GM23248 (cell line): ENCODE measurements around the gene SHCBP1. TPM values are rescaled to one million over a fixed set of nuclear protein-coding genes. Genes with fewer than 3 reads are reported as not detected.

Experiments used
- DNase-seq: peaks from one replicate; pipeline ENCODE4 v3.0.0-alpha.2; 2015
- H2AFZ ChIP-seq: fragments of 200-600 bp; sonication (generic); 2 replicates; pipeline ENCODE4 v1.6.1; 2016; ENCODE audit warnings: antibody characterized with exemption
- H3F3A ChIP-seq: fragments of 200-600 bp; sonication (generic); 2 replicates; pipeline ENCODE4 v1.6.1; 2016; ENCODE audit warnings: mild to moderate bottlenecking, antibody characterized with exemption, mixed run types; ENCODE audit not compliant: insufficient read depth
- H3K27ac ChIP-seq: fragments of 200-600 bp; sonication (generic); 2 replicates; pipeline ENCODE4 v1.5.1; 2016; ENCODE audit warnings: mild to moderate bottlenecking
- H3K27me3 ChIP-seq: fragments of 200-600 bp; sonication (generic); replicated peaks from 2 replicates; pipeline ENCODE4 v1.6.1; 2016; ENCODE audit warnings: mild to moderate bottlenecking; ENCODE audit not compliant: insufficient read depth
- H3K36me3 ChIP-seq: fragments of 200-600 bp; sonication (generic); 2 replicates; pipeline ENCODE4 v1.6.1; 2016; ENCODE audit warnings: low read depth, mild to moderate bottlenecking
- H3K4me1 ChIP-seq: fragments of 200-600 bp; sonication (generic); 2 replicates; pipeline ENCODE4 v1.6.1; 2016; ENCODE audit warnings: mild to moderate bottlenecking; ENCODE audit not compliant: insufficient read depth
- H3K4me2 ChIP-seq: fragments of 200-600 bp; sonication (generic); one replicate; pipeline ENCODE4 v1.6.1; 2016; ENCODE audit warnings: mild to moderate bottlenecking; ENCODE audit not compliant: unreplicated experiment
- H3K4me3 ChIP-seq: fragments of 200-600 bp; sonication (generic); 2 replicates; pipeline ENCODE4 v1.5.1; 2016; ENCODE audit warnings: mild to moderate bottlenecking
- H3K79me2 ChIP-seq: fragments of 200-600 bp; sonication (generic); 2 replicates; pipeline ENCODE4 v1.6.1; 2016; ENCODE audit warnings: mild to moderate bottlenecking; ENCODE audit not compliant: insufficient read depth
- H3K9ac ChIP-seq: fragments of 200-600 bp; sonication (generic); 2 replicates; pipeline ENCODE4 v1.6.1; 2016; ENCODE audit warnings: mild to moderate bottlenecking
- H3K9me2 ChIP-seq: fragments of 200-600 bp; sonication (generic); 2 replicates; pipeline ENCODE4 v1.6.1; 2016; ENCODE audit warnings: mixed run types, mild to moderate bottlenecking, moderate library complexity; ENCODE audit not compliant: insufficient read depth
- H3K9me3 ChIP-seq: fragments of 200-600 bp; sonication (generic); one replicate; pipeline ENCODE4 v1.6.1; 2017; ENCODE audit warnings: low read depth
- H4K20me1 ChIP-seq: fragments of 200-600 bp; sonication (generic); 2 replicates; pipeline ENCODE4 v1.6.0; 2016; ENCODE audit not compliant: insufficient read depth
- EZH2 ChIP-seq: fragments of 200-600 bp; sonication (generic); IDR thresholded peaks from 2 replicates; pipeline ENCODE4 v1.6.1; 2018; ENCODE audit warnings: antibody characterized with exemption, mild to moderate bottlenecking; ENCODE audit not compliant: insufficient read depth, poor library complexity, severe bottlenecking
- EZH2phosphoT487 ChIP-seq: fragments of 200-600 bp; sonication (generic); IDR thresholded peaks from 2 replicates; pipeline ENCODE4 v1.6.1; 2018; ENCODE audit warnings: antibody characterized with exemption, moderate library complexity, mild to moderate bottlenecking, low read depth; ENCODE audit not compliant: insufficient read depth
- WGBS, 2 experiments: methylation state at CpG; one replicate each; pipeline ENCODE4 v1.1.6; 2015 to 2017; ENCODE audit warnings: low lambda C conversion rate in 2 of 2, low coverage in 1 of 2; ENCODE audit errors: missing lambda C conversion rate in 2 of 2; 5-methylcytosine and 5-hydroxymethylcytosine counted together
- in situ Hi-C: fragments of 300-500 bp; cut with MboI; formaldehyde crosslinking; loops from 2 replicates; pipeline ENCODE4 v1.15.0; 2020
- polyA plus RNA-seq: library from polyadenylated mRNA; unstranded; fragments of >200 nt; fragmentation: Nextera tagmentation; extraction: Ambion mirVana; gene quantifications from 2 replicates; pipeline ENCODE4 v1.2.1, GENCODE V29; 2016
- total RNA-seq: library from RNA; depleted of rRNA; stranded (reverse); fragments of >200 nt; shearing (Covaris generic); gene quantifications from 2 replicates; pipeline ENCODE4 v1.2.3, GENCODE V29; 2014

SHCBP1 gene
- total and polyA plus RNA-seq, 2 experiments from 2014 or later, result 17.1 to 19.1 TPM

- 78 to 79% methylated on average over 5 of the region's 5 CpGs for WGBS, 2 experiments
- peak; percentile 46 for DNase-seq
- no peaks in the 10 kb centered on the region for H3K4me1 ChIP-seq
- H3K4me3 ChIP-seq, result no peak overlapping the region
- H3K27ac ChIP-seq, result no peak overlapping the region
- no peaks in the 10 kb centered on the region for H3K36me3 ChIP-seq
- no peaks in the 10 kb centered on the region for H3K79me2 ChIP-seq
- no peak overlapping the region for H3K9ac ChIP-seq
- no peak overlapping the region for H3K4me2 ChIP-seq
- no peaks in the 10 kb centered on the region for H4K20me1 ChIP-seq
- no peak overlapping the region for H2AFZ ChIP-seq
- H3K9me2 ChIP-seq, result no peaks in the 10 kb centered on the region
- TF ChIP-seq EZH2, result no peak
- TF ChIP-seq EZH2phosphoT487, result no peak
- no peaks in the 10 kb centered on the region for H3K9me3 ChIP-seq
- H3F3A ChIP-seq, result no peaks in the 10 kb centered on the region
- in situ Hi-C loops, result no loop called here
- no peaks in the 10 kb centered on the region for H3K27me3 ChIP-seq
These were observed 29.1 kb upstream of the SHCBP1 start for GRCh38 chr16:46650254-46650623.

GRCh38 chr16:46649588-46650253 is 28.5 kb upstream of the SHCBP1 start:
- no peak overlapping the region for H3K4me2 ChIP-seq
- H3K9me2 ChIP-seq, result no peaks in the 10 kb centered on the region
- H3K9me3 ChIP-seq, result no peaks in the 10 kb centered on the region
- no peaks in the 10 kb centered on the region for H3K36me3 ChIP-seq
- no peak for DNase-seq
- no peaks in the 10 kb centered on the region for H3K79me2 ChIP-seq
- H3K4me1 ChIP-seq, result no peaks in the 10 kb centered on the region
- H3K9ac ChIP-seq, result no peak overlapping the region
- no peak overlapping the region for H2AFZ ChIP-seq
- in situ Hi-C loops, result no loop called here
- H3K27me3 ChIP-seq, result no peaks in the 10 kb centered on the region
- no peak overlapping the region for H3K27ac ChIP-seq
- 94% methylated on average over 27 of the region's 27 CpGs for WGBS, 2 experiments
- TF ChIP-seq EZH2phosphoT487 (no peak), EZH2 (no peak)
- no peaks in the 10 kb centered on the region for H4K20me1 ChIP-seq
- H3F3A ChIP-seq, result no peaks in the 10 kb centered on the region
- no peak overlapping the region for H3K4me3 ChIP-seq

- Histone ChIP-seq H3K9me2 (no peaks in the 10 kb centered on the region), H3K9me3 (no peaks in the 10 kb centered on the region), H3K27ac (no peak overlapping the region), H3K79me2 (no peaks in the 10 kb centered on the region), H3K4me3 (no peak overlapping the region), H3K27me3 (no peaks in the 10 kb centered on the region), H3F3A (no peaks in the 10 kb centered on the region), H2AFZ (no peak overlapping the region), H4K20me1 (no peaks in the 10 kb centered on the region), H3K4me2 (no peak overlapping the region), H3K9ac (no peak overlapping the region), H3K36me3 (no peaks in the 10 kb centered on the region), H3K4me1 (no peaks in the 10 kb centered on the region)
- DNase-seq, result no peak
- WGBS, 2 experiments, result 94 to 95% methylated on average over 8 of the region's 8 CpGs
- TF ChIP-seq EZH2phosphoT487 (no peak), EZH2 (no peak)
- in situ Hi-C loops, result no loop called here
These were observed 27.5 kb upstream of the SHCBP1 start for GRCh38 chr16:46648656-46649055.

GRCh38 chr16:46638947-46639925 is 18.1 kb upstream of the SHCBP1 start:
- Histone ChIP-seq H3K4me1 (0 out of 2 replicates have a peak, but pooled peaks cover 11% of the 10 kb centered on the region), H3K4me2 (peak overlapping the region; percentile 26), H3K9me3 (no peaks in the 10 kb centered on the region), H2AFZ (no peak overlapping the region), H3K27ac (0 out of 2 replicates have a peak overlapping the region, but pooled peaks have one; percentile 20), H3K4me3 (no peak overlapping the region), H3K9ac (no peak overlapping the region), H3K36me3 (no peaks in the 10 kb centered on the region), H4K20me1 (no peaks in the 10 kb centered on the region), H3K79me2 (no peaks in the 10 kb centered on the region), H3F3A (peaks cover 7% of the 10 kb centered on the region; the same call in 1 of the 2 replicates), H3K9me2 (no peaks in the 10 kb centered on the region), H3K27me3 (no peaks in the 10 kb centered on the region)
- 69 to 72% methylated on average over 9 of the region's 9 CpGs for WGBS, 2 experiments
- DNase-seq, result peak; percentile 75
- no peak for TF ChIP-seq EZH2phosphoT487
- no peak for TF ChIP-seq EZH2
- in situ Hi-C loops, result no loop called here
